HCT116 (cell line): Measurements from ENCODE around the gene PAPPA2. TPM values are rescaled to one million over a fixed set of nuclear protein-coding genes. Genes with fewer than 3 reads are reported as not detected.

Source experiments
- ATAC-seq: fragments of 200-7000 bp; cut with Tn5 transposase; 2 replicates; pipeline ENCODE4 v1.9.1; 2020; ENCODE audit warnings: mild to moderate bottlenecking, moderate library complexity
- BruUV-seq: library from RNA; stranded (reverse); fragments of 400-500 nt; replicated peaks from 2 replicates; lab custom pipeline; 2021; lab: Mats Ljungman, UMichigan
- CTCF ChIA-PET: fragments of 300-600 bp; sonication (Branson Sonifier 250); formaldehyde crosslinking; loops from one replicate; lab custom pipeline; 2021; ENCODE audit warnings: antibody characterized with exemption; lab: Charles Lee
- POLR2A ChIA-PET: fragments of 300-600, 350-600 bp; sonication (Branson Sonifier 250); formaldehyde crosslinking; loops from one replicate; lab custom pipeline; 2021; ENCODE audit warnings: antibody characterized with exemption; lab: Charles Lee
- RAD21 ChIA-PET, 2 experiments: fragments of 300-600 bp; sonication (Branson Sonifier 250); formaldehyde crosslinking; loops; one replicate each; lab custom pipeline; 2023; ENCODE audit warnings: low total read pairs in 2 of 2; ENCODE audit not compliant: uncharacterized antibody in 2 of 2, unreplicated experiment in 2 of 2, low non-redundant PET in 1 of 2; lab: Charles Lee
- DNase-seq: peaks from one replicate; pipeline ENCODE4 v3.0.0-alpha.2; 2010; ENCODE audit warnings: low read depth, low spot score
- H2AFZ ChIP-seq: fragments of 200-600 bp; shearing (Covaris generic), sonication (generic); 2 replicates; pipeline ENCODE4 v1.6.1; 2017; ENCODE audit warnings: low read depth, mixed run types, mixed read lengths, antibody characterized with exemption, low read length; ENCODE audit not compliant: poor library complexity, severe bottlenecking
- H3K27ac ChIP-seq: 2 replicates; pipeline ENCODE4 v1.5.1; 2012; ENCODE audit warnings: low read depth, low read length
- H3K27me3 ChIP-seq: fragments of 200-600 bp; sonication (generic); 2 replicates; pipeline ENCODE4 v1.6.1; 2016; ENCODE audit warnings: mixed run types, low read length, mixed read lengths; ENCODE audit not compliant: insufficient read depth
- H3K36me3 ChIP-seq, 2 experiments: fragments of 200-500 bp in 1 of 2; fragments of 200-600 bp in 1 of 2; sonication (Bioruptor generic) in 1 of 2; sonication (generic) in 1 of 2; 2 replicates each; pipeline versions ENCODE4 v1.5.1 to v1.6.1; 2014 to 2016; ENCODE audit warnings: low read length in 2 of 2, inconsistent platforms in 1 of 2, mixed read lengths in 1 of 2, mixed run types in 1 of 2; ENCODE audit not compliant: insufficient read depth in 2 of 2, control insufficient read depth in 1 of 2
- H3K4me1 ChIP-seq, 2 experiments: fragments of 200-600 bp in 1 of 2; sonication (generic) in 1 of 2; 2 replicates each; pipeline versions ENCODE4 v1.5.1 to v1.6.1; 2012 to 2017; ENCODE audit warnings: low read length in 2 of 2, inconsistent platforms in 1 of 2, mild to moderate bottlenecking in 1 of 2, mixed read lengths in 1 of 2, mixed run types in 1 of 2, moderate library complexity in 1 of 2; ENCODE audit not compliant: insufficient read depth in 2 of 2, control insufficient read depth in 1 of 2
- H3K4me2 ChIP-seq: fragments of 200-600 bp; sonication (generic); 2 replicates; pipeline ENCODE4 v1.6.1; 2017; ENCODE audit warnings: mixed run types, low read length, mixed read lengths
- H3K4me3 ChIP-seq, 2 experiments: fragments of 200-600 bp in 1 of 2; sonication (generic) in 1 of 2; replicated peaks in 1 of 2; 2 replicates each; pipeline ENCODE4 v1.5.1; 2011 to 2016; ENCODE audit warnings: low read length in 2 of 2, control low read depth in 1 of 2, low read depth in 1 of 2, mild to moderate bottlenecking in 1 of 2, mixed read lengths in 1 of 2, mixed run types in 1 of 2
- H3K79me2 ChIP-seq: fragments of 200-600 bp; sonication (generic); 2 replicates; pipeline ENCODE4 v1.6.1; 2017; ENCODE audit warnings: mild to moderate bottlenecking, mixed run types, low read length, moderate library complexity, mixed read lengths; ENCODE audit not compliant: insufficient read depth
- H3K9ac ChIP-seq: fragments of 200-600 bp; sonication (generic); 2 replicates; pipeline ENCODE4 v1.6.1; 2016; ENCODE audit warnings: low read length, mixed read lengths
- H3K9me2 ChIP-seq: fragments of 200-600 bp; sonication (generic), shearing (Covaris generic); 2 replicates; pipeline ENCODE4 v1.6.1; 2017; ENCODE audit warnings: mixed run types, mild to moderate bottlenecking, moderate library complexity; ENCODE audit not compliant: insufficient read depth
- H3K9me3 ChIP-seq, 2 experiments: fragments of 200-500 bp in 1 of 2; fragments of 200-600 bp in 1 of 2; sonication (Bioruptor generic) in 1 of 2; sonication (generic) in 1 of 2; 2 replicates each; pipeline ENCODE4 v1.6.1; 2014 to 2017; ENCODE audit warnings: low read length in 2 of 2, mixed read lengths in 2 of 2, inconsistent platforms in 1 of 2, low read depth in 1 of 2, mild to moderate bottlenecking in 1 of 2, mixed run types in 1 of 2, moderate library complexity in 1 of 2; ENCODE audit not compliant: control insufficient read depth in 1 of 2, insufficient read depth in 1 of 2
- H4K20me1 ChIP-seq: fragments of 200-600 bp; sonication (generic), shearing (Covaris generic); 2 replicates; pipeline ENCODE4 v1.6.1; 2017; ENCODE audit warnings: mixed run types, mild to moderate bottlenecking, moderate library complexity; ENCODE audit not compliant: insufficient read depth
- ELF1 ChIP-seq: IDR thresholded peaks from 2 replicates; pipeline ENCODE4 v1.6.1; 2012; ENCODE audit warnings: low read depth, borderline replicate concordance
- EZH2phosphoT487 ChIP-seq: fragments of 200-600 bp; IDR thresholded peaks from 2 replicates; pipeline ENCODE4 v1.6.1; 2018; ENCODE audit warnings: antibody characterized with exemption, borderline replicate concordance
- MAX ChIP-seq: IDR thresholded peaks from 2 replicates; pipeline ENCODE4 v1.6.1; 2012
- POLR2A ChIP-seq: IDR thresholded peaks from 2 replicates; pipeline ENCODE4 v1.7.0; 2011; ENCODE audit warnings: borderline replicate concordance; ENCODE audit not compliant: insufficient read depth, insufficient read length; ENCODE audit errors: extremely low read depth
- POLR2AphosphoS5 ChIP-seq: IDR thresholded peaks from 2 replicates; pipeline ENCODE4 v1.6.1; 2011; ENCODE audit warnings: mild to moderate bottlenecking, low read depth, low read length, moderate library complexity
- RAD21 ChIP-seq: IDR thresholded peaks from 2 replicates; pipeline ENCODE4 v1.6.1; 2012; ENCODE audit warnings: low read depth, mild to moderate bottlenecking
- SIN3A ChIP-seq: IDR thresholded peaks from 2 replicates; pipeline ENCODE4 v1.6.1; 2012; ENCODE audit warnings: low read depth
- SP1 ChIP-seq: IDR thresholded peaks from 2 replicates; pipeline ENCODE4 v1.6.1; 2012; ENCODE audit warnings: low read depth
- TCF7L2 ChIP-seq: IDR thresholded peaks from 2 replicates; pipeline ENCODE4 v1.7.0; 2011; ENCODE audit warnings: borderline replicate concordance, inconsistent platforms; ENCODE audit not compliant: insufficient read depth, insufficient read length; ENCODE audit errors: extremely low read depth
- YY1 ChIP-seq: IDR thresholded peaks from 2 replicates; pipeline ENCODE4 v1.6.1; 2011; ENCODE audit warnings: low read length, low read depth, moderate library complexity, mild to moderate bottlenecking; ENCODE audit not compliant: insufficient replicate concordance; ENCODE audit errors: extremely low read depth
- ZNF274 ChIP-seq: fragments of 200-500 bp; sonication (Bioruptor generic); IDR thresholded peaks from 2 replicates; pipeline ENCODE4 v1.6.1; 2014; ENCODE audit warnings: mild to moderate bottlenecking, low read depth, low read length, inconsistent platforms
- intact Hi-C: fragments of 100-400 bp; cut with micrococcal nuclease; formaldehyde crosslinking; loops from 2 replicates; pipeline ENCODE4 v1.10.0; 2022
- total RNA-seq: library from RNA; stranded (reverse); gene quantifications from one replicate; pipeline ENCODE4 v1.2.1, GENCODE V29; 2021; ENCODE audit not compliant: unreplicated experiment

PAPPA2 gene
- total RNA-seq, 1 experiment from 2014 or later = not detected

DNA sequence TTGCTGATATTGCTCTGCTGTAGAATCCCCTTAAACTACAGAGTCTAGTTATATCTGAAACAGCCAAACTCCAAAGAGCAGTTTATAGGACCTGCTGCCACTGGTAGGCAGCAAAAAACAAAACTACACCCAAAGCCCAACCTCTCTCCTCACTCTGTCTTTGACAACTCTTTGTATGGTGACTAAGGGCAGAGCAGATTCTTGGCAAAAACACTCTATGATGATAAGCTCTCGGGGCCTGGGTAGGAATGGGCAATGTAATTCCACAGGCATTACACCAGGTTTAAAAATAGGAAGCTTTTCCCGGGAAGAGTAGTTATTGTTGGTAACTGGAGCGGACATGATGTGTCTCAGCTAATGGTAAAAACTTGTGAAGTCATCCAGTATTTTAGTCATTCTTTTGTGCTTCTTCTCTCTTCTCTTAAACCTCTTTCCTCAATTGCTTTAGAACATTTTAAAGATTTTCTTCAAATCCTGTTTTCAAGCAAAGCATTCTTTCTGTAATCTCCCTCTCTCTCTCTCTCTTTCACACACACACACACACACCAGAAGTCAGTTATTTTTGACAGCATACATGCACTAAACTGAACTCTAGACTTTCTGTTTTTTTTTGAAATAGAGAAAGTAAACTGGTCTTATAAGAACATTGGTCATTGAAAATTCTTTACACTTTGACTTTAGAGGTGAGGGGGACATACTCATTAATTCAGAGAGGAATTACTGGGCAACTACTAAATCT is 193.5 kb downstream of the PAPPA2 start:
- intact Hi-C loops = no loop called here
- TF ChIP-seq POLR2A = no peak
- no peak for TF ChIP-seq SP1
- no peak for TF ChIP-seq TCF7L2
- TF ChIP-seq YY1 = no peak
- no peak for TF ChIP-seq MAX
- no peak for TF ChIP-seq ELF1
- no peak for TF ChIP-seq SIN3A
- TF ChIP-seq POLR2AphosphoS5 = no peak
- TF ChIP-seq RAD21 = no peak
- TF ChIP-seq EZH2phosphoT487 = no peak
- no peak for TF ChIP-seq ZNF274
- no peaks in the 10 kb centered on the region for H3K79me2 ChIP-seq
- no peaks in the 10 kb centered on the region for H3K36me3 ChIP-seq
- CTCF ChIA-PET = no interaction called here
- H3K9ac ChIP-seq = no peak overlapping the region
- RAD21 ChIA-PET = no interaction called here
- no peak overlapping the region for H3K4me3 ChIP-seq
- POLR2A ChIA-PET = no interaction called here
- H3K27ac ChIP-seq = no peak overlapping the region
- no peaks in the 10 kb centered on the region for H3K9me2 ChIP-seq
- DNase-seq (no peak), ATAC-seq (no peak)
- H3K4me2 ChIP-seq = no peak overlapping the region
- no peaks in the 10 kb centered on the region for H4K20me1 ChIP-seq
- no peak overlapping the region for H2AFZ ChIP-seq
- no peaks in the 10 kb centered on the region for H3K4me1 ChIP-seq
- 0 out of 2 replicates have a peak, but pooled peaks cover 4% of the 10 kb centered on the region for H3K27me3 ChIP-seq
- no TSS peak for BruUV-seq
- H3K9me3 ChIP-seq = no peaks in the 10 kb centered on the region
